A673 (cell line): ENCODE data around the gene EPAS1. TPM values are rescaled to one million over a fixed set of nuclear protein-coding genes. Genes with fewer than 3 reads are reported as not detected.

Experiments used
- BruUV-seq: library from RNA; stranded (reverse); fragments of 400-500 nt; replicated peaks from 2 replicates; lab custom pipeline; 2021; lab: Mats Ljungman, UMichigan
- CTCF ChIA-PET: fragments of 300-600 bp; sonication (Branson Sonifier 250); formaldehyde crosslinking; loops from one replicate; lab custom pipeline; 2022; ENCODE audit warnings: antibody characterized with exemption; lab: Charles Lee
- POLR2A ChIA-PET: fragments of 300-600 bp; sonication (Branson Sonifier 250); formaldehyde crosslinking; loops from one replicate; lab custom pipeline; 2022; ENCODE audit warnings: antibody characterized with exemption; ENCODE audit not compliant: low non-redundant PET; lab: Charles Lee
- DNase-seq: peaks from one replicate; pipeline ENCODE4 v3.0.0-alpha.2; 2015; ENCODE audit warnings: low spot score
- H3K27ac ChIP-seq: fragments of 200-600 bp; sonication (generic); 2 replicates; pipeline ENCODE4 v1.5.1; 2016; ENCODE audit warnings: mixed run types, low read depth, mild to moderate bottlenecking, mixed read lengths, antibody characterized with exemption, low read length; ENCODE audit not compliant: poor library complexity, severe bottlenecking
- H3K27me3 ChIP-seq: fragments of 200-600 bp; sonication (generic); replicated peaks from 2 replicates; pipeline ENCODE4 v1.6.1; 2017; ENCODE audit warnings: mixed run types, low read depth, mild to moderate bottlenecking, mixed read lengths, antibody characterized with exemption, low read length; ENCODE audit not compliant: insufficient read depth, poor library complexity
- H3K36me3 ChIP-seq: fragments of 200-600 bp; sonication (generic); 2 replicates; pipeline ENCODE4 v1.6.1; 2016; ENCODE audit warnings: mixed run types, mild to moderate bottlenecking, mixed read lengths, antibody characterized with exemption, low read length; ENCODE audit not compliant: insufficient read depth, poor library complexity, severe bottlenecking
- H3K4me1 ChIP-seq: fragments of 200-600 bp; sonication (generic); 2 replicates; pipeline ENCODE4 v1.6.1; 2017; ENCODE audit warnings: mixed run types, mild to moderate bottlenecking, mixed read lengths, antibody characterized with exemption, low read length; ENCODE audit not compliant: insufficient read depth, poor library complexity, severe bottlenecking
- H3K4me3 ChIP-seq: fragments of 200-600 bp; sonication (generic); 2 replicates; pipeline ENCODE4 v1.5.1; 2016; ENCODE audit warnings: low read depth, mixed run types, mild to moderate bottlenecking, mixed read lengths, low read length; ENCODE audit not compliant: poor library complexity, severe bottlenecking
- H3K9me3 ChIP-seq: fragments of 200-600 bp; sonication (generic); 2 replicates; pipeline ENCODE4 v1.6.1; 2016; ENCODE audit warnings: mixed run types, low read depth, mild to moderate bottlenecking, mixed read lengths, antibody characterized with exemption, low read length; ENCODE audit not compliant: poor library complexity, severe bottlenecking
- EZH2 ChIP-seq: fragments of 200-600 bp; sonication (generic); IDR thresholded peaks from 2 replicates; pipeline ENCODE4 v1.6.1; 2017; ENCODE audit warnings: borderline replicate concordance, low read depth, mild to moderate bottlenecking, mixed read lengths, antibody characterized with exemption, low read length; ENCODE audit not compliant: poor library complexity, severe bottlenecking
- intact Hi-C: fragments of 100-400 bp; cut with micrococcal nuclease; formaldehyde crosslinking; loops from one replicate; pipeline ENCODE4 v1.10.0; 2022; ENCODE audit not compliant: unreplicated experiment
- total RNA-seq: library from RNA; stranded (reverse); gene quantifications from 2 replicates; pipeline ENCODE4 v1.2.3, GENCODE V29; 2021
- TF ChIP-seq, protein P1 (sequence below): fragments of 300-800, 200-600 bp; sonication (generic); conservative IDR thresholded peaks from 2 replicates; pipeline ENCODE4 v1.5.1; 2017; ENCODE audit warnings: low read depth, mild to moderate bottlenecking, antibody characterized with exemption, low read length, moderate library complexity, mixed read lengths

EPAS1 gene
- total RNA-seq, 1 experiment from 2014 or later, result 0.41 TPM

DNA sequence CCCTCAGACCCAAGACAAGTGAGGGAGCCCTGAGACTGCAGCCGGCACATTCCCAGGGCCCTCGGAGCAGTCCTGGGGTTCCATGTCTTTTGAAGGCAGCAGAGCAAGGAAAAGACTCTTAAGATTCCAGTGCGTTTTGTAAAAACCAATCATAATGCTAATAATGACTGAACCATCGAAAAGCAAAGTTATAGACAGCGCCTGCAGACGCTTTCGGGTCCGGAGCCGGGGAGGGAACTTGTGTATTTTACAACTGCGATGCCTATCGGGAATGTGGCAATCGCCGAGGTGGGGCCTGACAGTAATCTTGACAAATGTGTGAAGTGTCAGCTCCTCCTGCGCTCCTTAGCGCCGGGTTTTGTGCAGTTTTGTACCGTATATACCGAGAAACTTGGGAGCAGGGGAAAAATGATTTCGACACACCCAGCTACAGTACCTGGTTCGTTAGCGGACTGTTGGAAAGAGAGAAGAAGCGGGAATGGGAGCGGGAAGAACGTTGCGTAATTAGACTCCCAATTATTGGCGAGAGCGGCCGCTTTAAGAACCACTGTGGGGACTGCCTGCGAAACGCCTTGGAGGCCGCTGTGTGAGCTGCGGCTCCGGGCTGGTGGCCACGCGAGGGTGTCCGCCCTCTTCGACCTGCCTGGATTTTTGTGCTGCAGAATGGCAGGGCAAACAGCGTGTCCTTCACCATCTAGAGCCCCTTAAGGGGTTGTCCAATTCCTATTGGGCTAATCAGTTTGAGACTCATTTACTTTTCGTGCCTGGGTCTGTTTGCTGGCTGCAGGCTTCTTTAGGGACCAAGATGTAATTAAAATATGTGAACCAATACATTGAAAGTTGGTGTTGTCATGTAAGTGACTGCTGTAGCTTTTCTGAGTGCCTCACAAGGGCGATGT, 2.4 kb downstream of the EPAS1 start:
- no TSS peak for BruUV-seq

DNA sequence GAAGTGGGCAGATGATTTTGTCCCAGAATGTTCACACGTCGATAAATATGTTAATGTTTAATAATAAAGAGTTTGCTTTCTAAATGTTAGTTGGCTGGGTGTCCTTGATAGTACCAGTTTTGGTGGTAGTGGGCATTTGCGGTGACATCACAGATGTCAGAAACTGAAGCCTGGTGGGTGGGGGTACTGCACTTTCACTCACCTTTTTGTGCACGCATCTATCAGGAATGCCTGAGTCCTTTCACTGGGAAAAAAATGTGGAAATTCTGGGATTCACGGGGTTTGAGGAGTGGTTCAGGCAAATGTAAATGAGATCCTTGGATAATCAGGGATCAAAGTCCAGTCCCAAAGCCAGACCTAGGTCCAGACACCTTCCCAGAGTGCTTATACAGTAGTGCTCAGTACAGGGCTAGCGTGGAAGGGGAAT, 3.2 kb downstream of the EPAS1 start:
- peaks cover 74% of the 10 kb centered on the region for H3K27me3 ChIP-seq
- no peaks in the 10 kb centered on the region for H3K36me3 ChIP-seq
- no peak overlapping the region for H3K4me3 ChIP-seq
- POLR2A ChIA-PET, result no interaction called here
- CTCF ChIA-PET, result no interaction called here
- DNase-seq, result no peak
- no peak overlapping the region for H3K27ac ChIP-seq
- no peak for TF ChIP-seq EZH2
- TF ChIP-seq, protein P1, sequence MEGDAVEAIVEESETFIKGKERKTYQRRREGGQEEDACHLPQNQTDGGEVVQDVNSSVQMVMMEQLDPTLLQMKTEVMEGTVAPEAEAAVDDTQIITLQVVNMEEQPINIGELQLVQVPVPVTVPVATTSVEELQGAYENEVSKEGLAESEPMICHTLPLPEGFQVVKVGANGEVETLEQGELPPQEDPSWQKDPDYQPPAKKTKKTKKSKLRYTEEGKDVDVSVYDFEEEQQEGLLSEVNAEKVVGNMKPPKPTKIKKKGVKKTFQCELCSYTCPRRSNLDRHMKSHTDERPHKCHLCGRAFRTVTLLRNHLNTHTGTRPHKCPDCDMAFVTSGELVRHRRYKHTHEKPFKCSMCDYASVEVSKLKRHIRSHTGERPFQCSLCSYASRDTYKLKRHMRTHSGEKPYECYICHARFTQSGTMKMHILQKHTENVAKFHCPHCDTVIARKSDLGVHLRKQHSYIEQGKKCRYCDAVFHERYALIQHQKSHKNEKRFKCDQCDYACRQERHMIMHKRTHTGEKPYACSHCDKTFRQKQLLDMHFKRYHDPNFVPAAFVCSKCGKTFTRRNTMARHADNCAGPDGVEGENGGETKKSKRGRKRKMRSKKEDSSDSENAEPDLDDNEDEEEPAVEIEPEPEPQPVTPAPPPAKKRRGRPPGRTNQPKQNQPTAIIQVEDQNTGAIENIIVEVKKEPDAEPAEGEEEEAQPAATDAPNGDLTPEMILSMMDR, result no peak
- H3K4me1 ChIP-seq, result peaks cover 33% of the 10 kb centered on the region
- intact Hi-C loops, result no loop called here
- no peaks in the 10 kb centered on the region for H3K9me3 ChIP-seq
- no TSS peak for BruUV-seq

More for the DNA sequence above, 2.4 kb downstream of the EPAS1 start:
- ChIA-PET POLR2A (no interaction called here), CTCF (no interaction called here)
- intact Hi-C loops, result no loop called here
- Histone ChIP-seq H3K9me3 (no peaks in the 10 kb centered on the region), H3K27ac (no peak overlapping the region), H3K4me3 (peak overlapping the region; percentile 41), H3K36me3 (no peaks in the 10 kb centered on the region), H3K4me1 (peaks cover 33% of the 10 kb centered on the region), H3K27me3 (peaks cover 80% of the 10 kb centered on the region)
- TF ChIP-seq EZH2, result peak; percentile 19
- TF ChIP-seq, protein P1, result no peak
- peak; percentile 68 for DNase-seq

DNA sequence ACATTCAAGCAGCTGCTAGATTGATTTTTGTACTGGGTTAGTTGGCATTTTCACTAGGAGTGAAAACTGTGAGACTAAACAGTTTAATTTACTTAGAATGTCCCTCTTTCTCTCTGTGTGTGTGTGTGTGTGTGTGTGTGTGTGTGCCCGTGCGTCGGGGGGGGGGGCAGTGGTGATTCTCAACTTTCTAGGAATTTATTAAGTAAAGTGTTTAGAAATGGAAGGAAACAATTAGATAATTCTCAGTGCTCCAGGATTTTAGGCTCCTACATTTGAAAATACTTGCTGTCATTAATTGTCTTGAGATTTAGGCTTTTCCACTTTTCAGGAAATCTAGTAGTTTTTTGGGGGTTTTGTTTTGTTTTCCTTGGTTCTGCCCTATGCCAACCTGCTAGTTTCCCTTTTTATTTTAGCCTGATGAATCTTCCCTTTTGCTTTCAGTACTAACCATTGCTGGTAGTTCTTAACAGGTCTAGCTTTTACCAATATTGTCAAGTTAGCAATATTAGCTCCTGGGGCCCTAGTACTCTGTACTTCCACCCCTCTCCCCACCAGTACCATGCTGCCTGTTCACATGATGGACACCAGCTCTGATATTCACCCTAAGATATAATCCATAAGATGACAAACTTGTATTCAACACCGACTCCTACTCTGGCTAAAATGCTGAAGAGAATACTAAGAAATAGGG, 4.9 kb downstream of the EPAS1 start:
- intact Hi-C loops, result no loop called here
- H3K27me3 ChIP-seq, result peaks cover 58% of the 10 kb centered on the region
- H3K36me3 ChIP-seq, result no peaks in the 10 kb centered on the region
- H3K9me3 ChIP-seq, result no peaks in the 10 kb centered on the region
- no peak overlapping the region for H3K4me3 ChIP-seq
- DNase-seq, result no peak
- H3K4me1 ChIP-seq, result peaks cover 28% of the 10 kb centered on the region
- POLR2A ChIA-PET, result no interaction called here
- no peak overlapping the region for H3K27ac ChIP-seq
- CTCF ChIA-PET, result no interaction called here
- BruUV-seq, result no TSS peak
- no peak for TF ChIP-seq EZH2
- TF ChIP-seq, protein P1, result no peak
